Central memory CD4-positive, alpha-beta T cell (primary cell): ENCODE data around the gene PPP2R5C.
"Not testable (repeated sequence)": the region's sequence is repeated elsewhere in the genome, so short reads cannot be mapped to it uniquely, and the experiment has no call there.

Experiments used
- DNase-seq: peaks from one replicate; pipeline ENCODE4 v3.0.0; 2022
- total RNA-seq, 3 experiments: gene quantifications; one replicate each; lab custom pipeline; 2026; lab: John Stamatoyannopoulos, UW

The PPP2R5C gene
- total RNA-seq = 284 to 854 (median 433) reads per million in 3 experiments

DNA sequence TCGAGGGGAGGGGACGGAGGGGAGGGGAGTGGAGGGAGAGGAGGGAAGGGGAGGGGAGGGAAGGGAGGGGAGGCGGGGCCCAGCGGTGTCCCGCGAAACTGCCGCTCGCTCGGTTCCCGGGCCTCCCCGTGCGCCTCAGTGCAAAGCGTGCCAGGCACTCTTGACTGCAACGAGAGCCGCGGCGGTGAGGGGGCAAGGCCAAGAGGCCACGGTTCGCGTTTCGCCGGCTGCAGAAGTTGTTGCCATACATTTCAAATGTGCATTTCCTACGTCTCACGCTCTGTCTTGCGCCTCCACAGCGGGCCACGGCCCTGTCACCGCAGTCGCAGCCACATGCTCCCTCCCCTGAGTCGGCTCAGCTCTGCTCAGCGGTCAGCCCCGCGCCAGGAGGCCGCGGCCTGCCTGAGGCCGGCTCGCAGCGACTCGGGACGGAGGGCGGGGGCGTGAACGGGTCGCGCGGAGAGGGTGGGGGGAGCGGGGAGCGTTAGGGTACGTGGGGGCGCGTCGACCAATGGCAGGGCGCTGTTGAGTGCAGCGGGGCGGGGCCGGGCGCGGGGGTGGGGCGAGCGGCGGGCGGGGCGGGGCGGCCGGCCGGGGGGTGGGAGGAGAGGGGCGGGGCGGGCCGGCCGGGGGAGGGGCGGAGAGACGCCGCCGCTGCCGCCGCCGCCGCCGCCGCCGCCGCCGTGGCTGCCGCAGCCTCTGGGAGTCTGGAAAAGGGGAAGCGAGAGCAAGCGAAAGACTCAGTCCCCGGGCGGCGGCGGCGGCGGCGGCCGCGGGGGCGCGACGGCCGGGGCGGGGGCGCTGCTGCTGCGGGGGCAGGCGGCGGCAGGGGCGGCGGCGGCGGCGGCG is at the start of gene PPP2R5C:
Gene PPP2R5C (plus strand): TSS at position 678 of the 849 bp plus-strand sequence. CDS start 185 bp downstream, outside the sequence.
- peak; percentile 83 for DNase-seq

DNA sequence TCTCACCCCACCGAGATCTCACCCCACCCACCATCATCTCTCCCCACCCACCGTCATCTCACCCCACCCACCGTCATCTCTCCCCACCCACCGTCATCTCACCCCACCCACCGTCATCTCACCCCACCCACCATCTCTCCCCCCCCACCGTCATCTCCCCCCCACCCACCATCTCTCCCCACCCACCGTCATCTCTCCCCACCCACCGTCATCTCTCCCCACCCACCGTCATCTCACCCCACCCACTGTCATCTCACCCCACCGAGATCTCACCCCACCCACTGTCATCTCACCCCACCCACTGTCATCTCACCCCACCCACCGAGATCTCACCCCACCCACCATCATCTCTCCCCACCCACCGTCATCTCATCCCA is 49.7 kb upstream of the PPP2R5C start:
- not testable (repeated sequence) for DNase-seq

DNA sequence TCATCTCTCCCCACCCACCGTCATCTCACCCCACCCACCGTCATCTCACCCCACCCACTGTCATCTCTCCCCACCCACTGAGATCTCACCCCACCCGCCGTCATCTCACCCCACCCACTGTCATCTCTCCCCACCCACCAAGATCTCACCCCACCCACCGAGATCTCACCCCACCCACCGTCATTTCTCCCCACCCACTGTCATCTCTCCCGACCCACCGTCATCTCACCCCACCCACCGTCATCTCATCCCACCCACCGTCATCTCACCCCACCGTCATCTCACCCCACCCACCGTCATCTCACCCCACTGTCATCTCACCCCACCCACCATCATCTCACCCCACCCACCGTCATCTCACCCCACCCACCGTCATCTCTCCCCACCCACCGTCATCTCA is 49.2 kb upstream of the PPP2R5C start:
- not testable (repeated sequence) for DNase-seq

DNA sequence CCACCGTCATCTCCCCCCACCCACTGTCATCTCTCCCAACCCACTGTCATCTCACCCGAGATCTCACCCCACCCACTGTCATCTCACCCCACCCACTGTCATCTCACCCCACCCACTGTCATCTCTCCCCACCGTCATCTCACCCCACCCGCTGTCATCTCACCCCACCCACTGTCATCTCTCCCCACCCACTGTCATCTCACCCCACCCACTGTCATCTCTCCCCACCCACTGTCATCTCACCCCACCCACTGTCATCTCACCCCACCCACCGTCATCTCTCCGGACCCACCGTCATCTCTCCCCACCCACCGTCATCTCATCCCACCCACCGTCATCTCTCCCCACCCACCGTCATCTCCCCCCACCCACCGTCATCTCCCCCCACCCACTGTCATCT is 48.4 kb upstream of the PPP2R5C start:
- not testable (repeated sequence) for DNase-seq

DNA sequence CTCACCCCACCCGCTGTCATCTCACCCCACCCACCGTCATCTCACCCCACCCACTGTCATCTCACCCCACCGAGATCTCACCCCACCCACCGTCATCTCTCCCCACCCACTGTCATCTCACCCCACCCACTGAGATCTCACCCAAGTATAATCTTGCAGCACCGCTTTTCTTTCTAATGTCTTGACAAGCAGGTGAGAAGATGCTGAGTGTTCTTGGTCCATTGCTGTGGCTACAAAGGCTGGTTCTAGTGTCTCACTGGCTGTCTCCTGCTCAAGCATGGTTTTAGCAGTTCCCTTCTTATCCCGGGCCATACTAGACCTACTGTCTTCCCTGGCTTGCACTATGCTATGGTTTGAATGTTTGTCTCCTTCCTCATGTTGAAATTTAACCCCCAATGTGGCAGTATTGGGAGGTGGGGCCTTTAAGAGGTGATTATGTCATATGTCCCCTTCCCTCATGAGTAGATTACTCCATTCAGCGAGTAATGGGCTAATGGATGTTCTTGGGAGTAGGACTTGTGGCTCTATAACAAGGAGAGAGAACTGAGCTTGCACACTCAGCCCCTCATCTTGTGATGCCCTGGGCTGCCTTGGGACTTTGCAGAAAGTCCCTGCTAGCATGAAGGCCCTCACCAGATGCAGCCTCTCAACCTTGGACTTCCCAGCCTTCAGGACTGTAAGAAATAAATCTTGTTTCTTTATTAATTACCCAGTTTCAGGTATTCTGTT is 47.7 kb upstream of the PPP2R5C start:
- DNase-seq = no peak

DNA sequence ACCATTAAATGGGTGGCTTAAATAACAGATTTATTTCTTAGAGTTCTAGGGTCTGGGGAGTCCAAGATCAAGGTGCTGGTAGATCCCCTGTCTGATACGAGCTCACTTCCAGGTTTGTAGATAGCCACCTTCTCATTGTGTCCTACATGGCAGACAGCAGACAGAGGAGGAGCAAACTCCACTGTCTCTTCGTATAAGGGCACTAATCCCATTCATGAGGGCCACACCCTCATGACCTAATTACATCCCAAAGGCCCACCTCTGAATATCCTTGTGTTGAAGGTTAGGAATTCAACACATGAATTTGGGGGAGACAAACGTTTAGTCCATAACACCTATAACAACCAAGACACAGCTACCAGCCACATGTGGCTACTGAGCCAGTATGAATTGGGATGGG is 47.1 kb upstream of the PPP2R5C start:
- no peak for DNase-seq

DNA sequence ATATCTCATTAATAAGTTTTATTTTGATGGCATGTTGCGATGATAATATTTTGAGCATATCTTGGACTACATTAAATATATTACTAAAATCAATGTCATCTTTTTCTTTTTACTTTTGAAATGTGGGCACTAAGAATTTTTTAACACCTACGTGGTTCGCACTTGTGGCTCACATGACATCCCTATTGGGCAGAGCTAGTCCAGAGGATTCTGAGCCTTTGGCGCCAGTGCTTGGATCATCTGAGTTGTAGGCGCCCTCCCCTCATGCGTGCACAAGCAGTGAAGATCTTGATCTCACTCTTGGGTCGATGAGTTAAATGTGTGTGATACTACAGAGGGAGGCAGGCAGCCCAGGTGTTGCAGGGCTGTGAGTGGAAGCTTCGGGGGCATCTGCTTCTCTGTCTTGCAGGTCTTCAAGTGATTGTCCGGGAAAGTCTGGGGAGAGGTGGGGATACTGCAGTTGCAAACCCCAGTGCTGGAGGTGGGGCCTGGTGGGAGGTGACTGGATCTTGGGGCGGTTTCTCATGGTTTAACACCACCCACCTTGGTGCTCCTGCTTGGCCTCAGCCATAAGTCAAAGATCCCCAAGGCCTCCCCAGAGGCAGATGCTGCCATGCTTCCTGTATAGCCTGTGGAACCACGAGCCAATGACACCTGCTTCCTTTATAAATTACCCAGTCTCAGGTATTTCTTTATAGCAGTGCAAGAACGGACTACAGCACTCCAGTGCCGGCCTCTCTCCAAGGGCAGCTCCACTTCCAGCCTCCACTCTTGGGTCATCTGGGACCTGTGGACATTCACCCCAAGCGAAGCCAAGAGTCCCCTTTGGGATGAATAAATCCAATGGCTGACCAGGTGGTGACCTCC is 46.1 kb upstream of the PPP2R5C start:
- no peak for DNase-seq

DNA sequence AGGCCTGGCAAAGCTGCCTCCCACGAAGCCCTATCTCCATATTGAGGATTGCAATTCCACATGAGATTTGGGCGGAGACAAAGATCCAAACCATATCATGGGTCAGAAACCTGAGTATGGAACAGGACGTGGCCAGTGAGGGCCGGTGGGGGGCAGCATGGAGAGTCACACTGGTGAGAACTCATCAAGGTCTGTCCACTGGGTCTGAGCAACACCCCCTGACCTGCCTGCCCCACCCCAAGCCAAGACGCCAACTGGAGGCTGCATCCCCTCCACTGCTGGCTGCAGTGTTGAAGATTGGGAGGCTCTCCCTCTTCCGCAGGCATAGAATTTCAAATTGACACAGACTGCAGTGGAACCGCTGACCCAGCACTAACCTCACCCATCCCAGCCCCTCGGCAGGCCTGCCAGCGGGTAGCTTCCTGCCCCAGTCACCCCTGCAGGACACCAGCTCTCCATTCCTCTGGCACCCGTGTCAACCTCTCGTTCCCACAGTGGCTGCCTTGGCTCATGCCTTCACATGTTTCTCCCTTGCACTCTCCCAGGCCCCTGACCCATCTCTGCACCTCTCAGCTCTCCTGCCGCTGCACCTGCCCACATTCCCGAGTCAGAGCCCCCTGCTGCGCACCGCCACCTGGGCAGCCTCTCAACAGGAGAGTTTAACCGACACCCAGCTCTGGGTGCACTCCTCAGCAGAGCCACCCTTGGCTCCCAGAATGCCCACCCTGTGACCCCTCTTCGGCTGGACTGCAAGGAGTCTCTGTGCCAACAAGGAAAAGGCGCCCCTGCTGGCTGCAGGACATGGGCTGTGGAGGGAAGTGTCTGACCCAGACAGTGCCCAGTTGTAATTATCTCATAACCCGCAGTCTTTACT is 45.2 kb upstream of the PPP2R5C start:
- no peak for DNase-seq

DNA sequence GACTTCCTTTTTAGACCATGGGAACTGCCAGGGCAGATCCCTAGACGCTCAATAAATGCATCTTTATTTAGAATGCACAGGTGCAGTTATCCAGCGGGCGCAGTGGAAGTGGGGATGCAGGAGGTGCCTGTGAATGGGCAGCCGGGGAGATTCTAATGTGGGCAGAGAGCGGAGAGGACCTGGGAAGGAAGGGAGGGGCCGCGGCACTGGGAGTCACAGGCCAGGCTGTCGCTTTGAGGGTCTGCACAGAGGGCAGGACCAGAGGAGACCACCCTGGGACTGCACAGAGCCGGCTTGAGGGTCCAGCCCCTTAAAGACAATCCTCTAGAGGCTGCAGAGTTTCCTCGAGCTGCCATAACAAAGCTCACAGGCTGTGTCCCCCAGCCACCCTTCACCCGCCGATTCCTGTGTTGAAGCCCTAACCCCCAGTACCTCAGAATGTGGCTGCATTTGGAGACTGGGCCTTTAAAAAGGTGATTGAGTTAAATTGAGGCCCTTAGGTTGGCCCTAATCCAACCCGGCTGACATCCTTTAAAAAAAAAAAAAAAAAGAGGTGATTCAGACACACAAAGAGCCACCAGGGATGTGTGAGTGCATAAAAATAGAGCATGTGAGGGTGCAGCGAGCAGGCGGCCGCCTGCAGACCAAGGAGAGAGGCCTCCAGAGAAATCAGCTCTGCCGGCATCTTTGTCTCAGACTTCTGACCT is 44.4 kb upstream of the PPP2R5C start:
- DNase-seq = no peak

DNA sequence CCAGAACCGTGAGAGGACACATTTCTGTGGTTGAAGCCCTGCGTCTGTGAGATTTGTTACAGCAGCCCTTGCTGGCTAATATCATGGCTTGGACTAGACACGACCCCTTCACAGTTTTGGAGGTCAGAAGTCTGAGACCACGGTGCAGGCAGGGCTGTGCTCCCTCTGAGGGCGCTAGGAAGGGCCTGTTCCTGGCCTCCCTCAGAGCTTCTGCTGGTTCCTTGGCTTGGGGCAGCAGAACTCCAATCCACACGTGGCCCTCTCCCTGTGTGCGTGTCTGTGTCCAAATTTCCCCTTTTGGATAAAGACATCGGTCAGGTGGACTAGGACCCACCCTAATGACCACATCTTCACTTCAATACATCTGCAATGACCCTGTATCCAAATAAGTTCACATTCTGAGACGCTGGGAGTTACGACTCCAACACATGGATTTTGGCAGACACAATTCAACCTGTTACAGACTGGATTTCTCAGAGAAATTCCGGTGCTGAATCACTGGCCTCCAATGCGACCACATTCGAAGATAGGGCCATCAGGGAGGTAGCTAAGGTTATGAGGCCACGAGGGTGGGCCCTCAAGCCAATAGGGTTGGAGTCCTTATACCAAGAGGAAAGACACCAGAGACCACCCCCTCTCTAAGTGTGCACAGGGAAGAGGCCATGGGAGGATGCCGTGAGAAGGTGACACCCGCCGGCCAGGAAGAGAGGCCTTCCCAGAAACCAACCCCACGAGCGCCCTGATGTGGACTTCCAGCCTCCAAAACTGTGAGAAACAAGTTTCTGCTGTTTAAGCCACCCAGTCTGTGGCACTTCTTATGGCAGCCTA is 43.6 kb upstream of the PPP2R5C start:
- no peak for DNase-seq

DNA sequence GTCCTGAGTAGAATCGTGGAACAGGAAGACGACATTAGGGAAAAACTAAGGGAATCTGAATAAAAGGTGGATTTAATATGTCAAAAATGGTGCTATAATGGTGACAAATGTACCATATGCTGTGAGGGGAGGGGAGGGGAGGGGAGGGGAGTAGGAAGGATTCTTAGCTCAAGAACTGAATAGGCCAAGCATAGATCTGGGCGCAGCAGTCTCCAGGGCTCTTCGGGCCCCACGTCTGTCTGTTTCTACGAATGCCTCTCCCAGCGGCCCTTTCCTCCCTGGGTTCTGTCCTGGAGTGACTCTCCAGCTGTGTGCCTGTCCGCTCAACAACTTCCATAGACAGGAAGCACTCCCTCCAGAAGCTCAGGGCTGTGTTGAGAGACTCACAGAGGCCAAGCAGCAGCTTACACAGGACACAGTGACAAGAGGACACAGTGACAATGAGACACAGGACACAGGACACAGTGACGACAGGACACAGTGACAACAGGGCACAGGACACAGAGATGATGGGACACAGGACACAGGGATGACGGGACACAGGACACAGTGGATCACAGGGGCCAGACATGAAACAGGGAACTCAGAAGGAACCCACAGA is 42.4 kb upstream of the PPP2R5C start:
- no peak for DNase-seq

DNA sequence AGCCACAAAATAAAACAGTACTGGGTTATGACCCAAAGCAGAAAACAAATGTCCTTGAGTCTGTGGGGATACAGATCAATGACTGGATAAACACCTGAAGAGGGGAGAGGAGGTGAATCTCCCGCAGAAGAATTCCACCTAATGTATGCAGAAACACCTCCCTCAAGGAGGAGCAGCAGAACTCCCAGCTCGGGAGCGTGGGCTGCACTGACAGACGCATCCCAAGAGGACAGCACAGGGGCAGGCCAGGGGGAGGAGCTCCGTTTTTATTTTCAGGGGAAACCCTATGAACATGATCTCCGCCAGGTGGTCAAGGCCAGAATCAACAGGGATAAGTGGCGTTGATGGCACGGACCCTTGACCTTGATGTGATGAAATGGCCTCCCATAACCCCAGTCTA is 41.8 kb upstream of the PPP2R5C start:
- DNase-seq = no peak

DNA sequence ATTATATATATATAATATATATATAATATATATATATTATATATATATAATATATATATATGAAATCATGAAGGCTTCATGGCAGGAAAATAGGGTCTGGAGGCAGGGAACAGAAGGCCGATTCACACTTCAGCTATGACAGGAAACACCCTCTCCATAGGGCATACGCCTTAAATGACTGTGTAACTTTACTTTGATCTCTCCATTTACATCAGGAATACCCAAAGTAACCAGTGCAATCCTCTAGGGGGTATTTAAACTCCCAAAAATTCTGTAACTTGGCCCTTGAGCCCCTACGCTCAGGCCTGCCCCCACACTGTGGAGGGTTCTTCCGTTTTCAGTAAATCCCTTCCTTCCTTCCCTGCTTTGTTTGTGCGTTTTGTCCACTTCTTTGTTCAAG is 40.4 kb upstream of the PPP2R5C start:
- no peak for DNase-seq

DNA sequence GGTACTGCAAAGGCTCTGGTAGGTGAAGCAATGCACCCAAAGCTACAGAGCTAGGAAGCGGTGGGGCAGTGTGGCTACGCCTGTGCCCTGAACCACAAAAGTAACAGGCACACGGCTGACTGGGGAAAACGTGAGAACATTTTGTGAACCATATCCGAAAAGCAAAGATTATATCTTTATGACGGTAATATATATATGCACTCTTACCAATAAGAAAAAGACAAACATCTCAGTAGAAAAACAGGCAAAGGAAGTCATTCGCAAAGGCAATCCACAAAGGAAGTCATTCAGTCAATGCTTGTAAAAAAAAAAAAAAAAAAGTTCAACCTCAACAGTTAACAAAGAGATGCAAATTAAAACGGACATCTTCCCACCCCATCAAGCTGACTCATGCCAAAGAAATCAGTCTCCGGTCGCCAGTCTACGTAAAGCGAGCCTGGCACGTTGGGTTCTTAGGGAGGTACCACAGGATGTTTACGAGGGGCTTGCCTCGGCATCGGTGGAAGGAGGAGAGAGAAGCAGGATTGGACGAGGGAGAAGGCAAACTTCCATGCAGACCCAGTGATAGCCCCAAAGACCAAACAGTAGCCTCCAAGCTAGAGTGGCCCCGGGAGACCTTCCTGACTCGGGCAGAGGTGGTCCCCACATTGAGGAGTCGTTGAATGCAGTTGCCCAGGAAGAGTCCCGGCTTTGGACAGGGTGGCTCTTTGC is 39.4 kb upstream of the PPP2R5C start:
- peak; percentile 92 for DNase-seq

DNA sequence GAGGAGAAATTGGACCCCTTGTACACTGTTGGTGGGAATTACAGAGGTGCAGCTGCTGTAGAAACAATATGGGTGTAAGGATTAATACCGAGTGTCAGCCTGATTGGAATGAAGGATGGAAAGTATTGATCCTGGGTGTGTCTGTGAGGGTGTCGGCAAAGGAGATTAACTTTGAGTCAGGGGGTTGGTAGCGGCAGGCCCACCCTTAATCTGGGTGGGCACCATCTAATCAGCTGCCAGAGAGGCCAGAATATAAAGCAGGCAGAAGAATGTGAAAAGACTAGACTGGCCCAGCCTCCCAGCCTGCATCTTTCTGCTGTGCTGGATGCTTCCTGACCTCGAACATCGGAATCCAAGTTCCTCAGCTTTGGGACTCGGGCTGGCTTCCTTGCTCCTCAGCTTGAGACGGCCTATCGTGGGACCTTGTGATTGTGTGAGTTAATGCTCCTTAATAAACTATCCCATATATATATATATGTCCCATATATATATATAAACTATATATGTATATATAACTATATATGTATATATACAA is 38.4 kb upstream of the PPP2R5C start:
- no peak for DNase-seq

DNA sequence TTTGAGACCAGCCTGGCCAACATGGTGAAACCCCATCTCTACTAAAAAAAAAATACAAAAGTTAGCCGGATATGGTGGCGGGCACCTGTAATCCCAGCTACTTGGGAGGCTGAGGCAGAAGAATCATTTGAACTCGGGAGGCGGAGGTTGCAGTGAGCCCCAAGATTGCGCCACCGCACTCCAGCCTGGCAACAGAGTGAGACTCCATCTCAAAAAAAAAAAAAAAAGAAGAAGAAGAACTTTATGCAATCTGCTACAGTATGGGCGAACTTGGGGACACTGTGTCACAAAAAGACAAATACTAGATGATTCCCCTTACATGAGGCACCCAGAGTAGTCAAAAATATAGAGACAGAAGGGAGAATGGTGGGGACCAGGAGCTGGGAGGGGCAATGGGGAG is 35.9 kb upstream of the PPP2R5C start:
- DNase-seq = not testable (repeated sequence)

DNA sequence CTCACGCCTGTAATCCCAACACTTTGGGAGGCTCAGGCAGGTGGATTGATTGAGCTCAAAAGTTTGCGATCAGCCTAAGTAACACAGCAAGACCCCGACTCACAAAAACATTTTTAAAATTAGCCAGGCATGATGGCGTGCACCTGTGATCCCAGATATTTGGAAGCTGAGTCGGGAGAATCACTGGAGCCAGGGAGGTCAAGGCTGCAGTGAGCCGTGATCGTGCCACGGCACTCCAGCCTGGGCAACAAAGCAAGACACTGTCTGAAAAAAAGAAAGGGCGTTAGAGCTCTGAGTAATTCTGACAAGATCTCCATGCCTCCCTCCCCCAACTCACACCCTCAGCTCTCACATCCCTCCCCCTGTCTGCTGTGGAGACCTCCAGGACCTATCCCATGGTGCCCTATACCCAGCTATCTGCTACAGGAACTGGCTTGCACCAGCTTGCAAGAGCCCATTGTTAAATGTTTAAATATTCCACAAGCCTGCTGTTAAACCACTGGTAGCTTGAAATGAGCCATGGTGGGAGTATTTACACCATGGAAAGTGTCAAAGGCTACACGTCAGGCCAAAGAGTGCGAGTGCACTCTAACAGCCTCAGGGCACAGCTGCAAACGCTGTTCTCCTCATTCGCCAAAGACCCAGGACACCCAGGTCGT is 35.1 kb upstream of the PPP2R5C start:
- no peak for DNase-seq

DNA sequence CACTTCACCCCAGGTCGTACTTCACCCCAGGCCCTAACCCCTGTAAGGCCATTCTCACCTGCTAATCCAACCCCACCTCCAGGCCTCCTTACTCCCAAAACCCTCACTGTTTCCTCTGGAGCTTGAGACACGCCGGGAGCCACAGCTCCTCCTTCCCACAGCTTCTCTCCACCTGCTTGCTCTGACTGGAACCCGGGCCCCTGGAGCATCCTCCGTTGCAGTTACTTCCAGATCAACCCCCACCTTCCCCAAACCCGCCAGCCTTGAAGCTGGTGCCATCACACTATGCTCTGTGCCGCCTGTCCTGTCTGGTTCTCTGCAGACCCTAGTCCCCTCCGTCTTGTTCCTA is 34.6 kb upstream of the PPP2R5C start:
- DNase-seq = no peak
